HG03108 (cell line): ENCODE measurements around the gene EXOSC9.

Source experiments
- ATAC-seq: cut with Tn5 transposase; IDR thresholded peaks from one replicate; pipeline ENCODE4 v1.9.1; 2021; ENCODE audit warnings: moderate library complexity; ENCODE audit not compliant: unreplicated experiment

The EXOSC9 gene

GRCh38 chr4:121788896-121789295 is 12.2 kb upstream of the EXOSC9 start:
- peak; percentile 82 for ATAC-seq

- no peak for ATAC-seq
These were observed 11.7 kb upstream of the EXOSC9 start for GRCh38 chr4:121789455-121789854.

DNA sequence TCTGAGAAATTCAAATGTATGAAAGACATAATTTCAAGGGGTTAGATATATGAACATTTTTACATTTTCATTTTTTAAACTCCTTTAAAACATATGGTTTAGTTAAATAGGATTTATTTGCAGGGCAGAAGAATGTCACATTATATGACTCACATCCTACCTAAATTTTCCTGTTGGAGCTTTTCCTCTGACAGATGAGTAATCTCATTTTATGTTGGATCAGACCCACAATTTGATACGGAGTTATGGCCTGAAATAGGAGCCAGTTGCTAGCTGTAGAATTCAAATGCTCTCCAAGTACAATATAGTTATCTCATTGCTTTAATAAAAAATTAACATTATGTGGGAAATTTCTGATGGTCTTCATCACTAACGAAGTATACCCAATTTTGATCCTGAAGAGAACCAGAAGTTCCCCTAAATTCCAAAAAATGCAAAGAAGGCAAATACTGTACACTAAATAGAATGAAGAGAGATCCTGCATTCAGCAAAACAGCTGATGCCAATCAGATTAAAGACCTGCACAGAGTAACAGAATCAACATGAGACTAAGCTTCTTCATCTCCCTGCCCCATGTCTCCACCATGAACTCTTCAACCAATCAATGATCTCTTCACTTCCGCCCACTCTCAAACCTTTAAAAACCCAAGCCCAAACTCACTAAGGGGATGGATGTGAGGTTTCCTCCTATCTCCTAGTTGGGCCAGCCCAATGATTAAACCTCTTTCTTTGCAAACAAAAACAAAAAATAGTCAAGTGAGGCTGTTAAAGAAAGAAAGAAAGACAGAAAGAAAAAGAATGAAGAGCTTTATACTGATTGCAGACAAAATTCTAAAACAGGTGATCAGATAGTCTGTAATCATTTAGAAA is 10.9 kb upstream of the EXOSC9 start:
- ATAC-seq = no peak

- ATAC-seq = no peak
These were observed 10.1 kb upstream of the EXOSC9 start for GRCh38 chr4:121790976-121791375.

GRCh38 chr4:121791481-121791880 is 9.6 kb upstream of the EXOSC9 start:
- ATAC-seq = no peak

GRCh38 chr4:121792966-121793365 is 8.2 kb upstream of the EXOSC9 start:
- no peak for ATAC-seq

- ATAC-seq = no peak
These were observed 6.5 kb upstream of the EXOSC9 start for GRCh38 chr4:121794505-121795188.

DNA sequence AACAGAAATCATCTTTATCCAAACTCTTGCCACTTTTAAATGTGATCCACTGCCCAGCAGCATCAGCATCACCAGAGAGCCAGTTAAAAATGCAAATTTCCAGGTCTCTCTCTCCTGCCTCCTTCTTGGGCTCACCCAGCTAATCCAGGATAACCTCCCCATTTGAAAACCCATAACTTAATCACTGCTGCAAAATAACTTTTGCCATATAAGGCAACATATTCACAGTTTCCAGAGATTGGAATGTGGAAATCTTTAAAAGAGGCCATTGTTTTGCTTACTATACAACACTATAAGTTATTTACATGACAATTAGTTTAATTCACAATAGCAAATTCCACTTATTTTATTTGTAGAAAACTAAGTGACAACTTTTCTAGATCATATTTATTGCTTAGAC is 4.8 kb upstream of the EXOSC9 start:
- ATAC-seq = no peak

DNA sequence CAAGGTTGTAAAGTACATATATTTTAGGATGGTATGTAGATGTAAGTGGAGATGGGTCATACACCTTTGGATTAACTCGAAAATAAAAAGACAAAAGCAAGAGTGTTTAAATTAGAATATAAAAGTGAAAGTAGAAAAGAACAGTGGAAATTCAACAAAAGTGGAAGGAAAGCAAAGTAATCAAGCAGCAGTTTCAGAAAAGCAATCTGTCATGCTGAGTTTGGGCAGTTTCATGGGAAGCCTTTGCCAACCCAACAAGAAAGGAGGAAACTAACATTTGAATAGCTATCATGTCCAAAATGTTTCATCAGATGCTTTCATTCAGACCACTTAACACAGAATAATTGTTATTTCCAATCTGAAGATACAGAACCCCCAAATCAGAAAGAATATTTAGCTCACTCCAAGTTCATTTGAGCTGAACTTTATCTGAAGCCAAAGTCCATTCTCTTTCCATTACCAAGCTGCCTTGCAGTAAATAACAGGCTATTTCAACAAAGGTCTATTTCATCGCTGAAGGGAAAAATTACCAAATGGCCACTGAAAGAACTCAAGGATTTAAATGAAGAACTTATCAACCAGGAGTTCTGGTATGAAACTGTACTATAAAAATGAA is 1.8 kb upstream of the EXOSC9 start:
- no peak for ATAC-seq

DNA sequence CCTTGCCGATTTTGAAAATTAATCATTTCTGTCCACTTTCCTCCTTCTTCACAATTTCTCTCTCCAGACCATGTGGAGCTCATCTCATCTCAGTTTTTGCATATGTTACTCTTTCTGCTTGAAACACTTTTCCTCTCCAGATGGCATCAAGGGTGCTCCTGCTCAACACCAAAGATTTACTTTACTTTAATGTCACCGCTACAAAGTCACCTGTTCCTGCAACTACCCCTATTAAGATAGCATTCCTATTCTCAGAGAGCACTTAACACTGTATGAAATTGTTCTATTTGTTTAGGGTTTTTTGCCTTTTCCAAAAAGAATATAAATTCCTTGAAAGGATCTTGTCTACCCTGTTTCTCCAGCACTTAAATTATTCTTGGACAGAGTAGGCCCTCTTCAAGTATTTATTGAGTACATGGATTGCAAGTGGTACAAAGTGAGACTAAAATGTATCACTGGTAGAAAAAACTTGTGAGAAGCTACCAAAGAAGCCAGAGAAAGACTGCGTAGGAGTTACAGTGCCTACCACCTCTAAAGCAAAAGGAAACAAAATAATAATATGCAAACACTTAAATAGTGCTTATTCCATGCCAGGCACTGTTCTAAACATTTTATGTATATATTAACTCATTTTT is 1.1 kb upstream of the EXOSC9 start:
- ATAC-seq = no peak

GRCh38 chr4:121800638-121800960 is 524 bp upstream of the EXOSC9 start:
- ATAC-seq = peak; percentile 16

DNA sequence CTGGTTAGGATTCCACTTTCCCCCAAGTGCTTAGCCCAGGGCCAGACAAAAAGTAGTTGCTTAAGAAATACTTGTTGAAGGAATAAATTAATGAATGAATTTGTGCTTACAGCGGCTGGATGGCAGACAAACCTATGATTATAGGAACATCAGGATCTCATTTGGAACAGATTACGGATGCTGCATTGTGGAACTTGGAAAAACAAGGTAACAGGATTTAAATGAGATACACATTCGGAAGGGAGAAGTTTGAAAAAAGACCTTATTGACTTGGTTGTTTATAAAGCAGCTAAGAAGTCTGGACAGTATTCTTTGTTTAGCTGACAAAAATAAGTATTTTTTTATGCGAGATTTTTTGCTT is 572 bp downstream of the EXOSC9 start:
- ATAC-seq = no peak

DNA sequence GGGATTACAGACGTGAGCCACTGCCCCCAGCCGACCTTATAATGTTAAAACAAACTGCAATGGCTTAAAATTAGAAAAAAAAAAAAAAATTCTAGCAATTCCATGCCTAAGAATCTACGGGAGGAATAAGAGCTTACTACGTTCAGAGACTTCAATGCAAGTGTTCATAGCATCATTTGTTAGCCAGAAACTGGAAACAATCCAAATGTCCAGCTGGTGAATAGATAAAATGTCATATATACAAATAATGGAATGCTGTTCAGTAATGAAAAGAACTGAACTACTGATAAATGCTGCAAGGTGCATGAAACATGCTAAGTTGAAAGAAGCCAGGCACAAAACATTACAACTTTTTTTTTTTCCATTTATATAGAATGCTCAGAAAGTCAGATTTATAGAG is 5.3 kb downstream of the EXOSC9 start:
- ATAC-seq = no peak

DNA sequence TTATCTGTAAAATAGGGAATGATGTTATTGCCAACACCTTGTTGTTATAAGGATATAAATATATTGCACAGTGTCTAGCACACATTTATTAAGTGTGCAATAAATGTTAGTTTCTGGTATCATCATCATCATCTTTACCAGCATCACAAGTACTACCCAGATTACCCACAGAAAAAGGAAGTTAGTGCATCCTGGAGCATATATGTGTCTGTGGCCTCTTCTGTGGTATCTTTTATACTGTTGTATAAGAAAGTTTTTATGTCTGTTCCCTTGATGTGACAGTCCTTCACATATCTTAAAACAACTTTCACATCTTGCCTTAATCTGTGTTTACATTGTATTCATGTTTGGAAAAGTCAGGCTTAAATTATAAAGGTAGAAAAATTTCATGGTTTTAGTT is 10.0 kb downstream of the EXOSC9 start:
- ATAC-seq = no peak

DNA sequence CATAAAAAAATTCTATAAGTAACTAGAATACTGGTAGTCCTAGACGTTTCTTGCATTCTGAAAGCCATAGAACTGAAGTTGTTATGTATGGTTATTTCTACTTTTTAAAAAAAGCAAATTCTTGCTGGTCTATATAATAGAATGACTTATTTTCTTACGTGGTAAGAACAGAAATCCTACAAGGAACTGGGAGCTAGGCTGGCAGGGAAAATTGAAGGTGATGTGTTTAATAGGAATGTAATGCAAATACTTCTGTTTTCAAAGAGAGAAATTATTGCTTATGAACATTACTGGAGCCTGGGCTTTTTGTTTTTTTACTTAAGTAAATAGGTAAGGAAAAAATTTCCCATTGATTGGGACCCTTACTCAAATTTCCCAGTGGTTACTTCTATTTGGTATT is 13.6 kb downstream of the EXOSC9 start:
- ATAC-seq = no peak

GRCh38 chr4:121817006-121817405 is 15.9 kb downstream of the EXOSC9 start:
- no peak for ATAC-seq

DNA sequence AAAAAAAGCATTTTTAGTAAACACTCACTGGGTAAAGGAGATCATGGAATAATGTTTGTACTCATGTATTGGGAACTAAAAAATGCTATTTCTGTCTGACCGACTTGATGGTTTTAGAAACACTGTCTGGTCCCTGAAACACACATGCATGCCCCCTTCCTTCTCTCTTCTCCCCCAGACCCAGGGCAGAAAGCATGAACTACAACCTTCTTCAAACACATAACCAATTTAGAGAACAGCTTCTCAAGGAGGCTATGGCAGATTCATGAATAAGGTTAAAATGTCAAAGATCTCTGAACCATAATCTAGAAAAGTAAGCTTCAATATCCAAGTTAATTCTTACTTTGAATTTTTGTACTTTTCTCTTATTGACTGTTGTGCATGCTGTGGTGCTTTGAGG is 16.6 kb downstream of the EXOSC9 start:
- no peak for ATAC-seq

DNA sequence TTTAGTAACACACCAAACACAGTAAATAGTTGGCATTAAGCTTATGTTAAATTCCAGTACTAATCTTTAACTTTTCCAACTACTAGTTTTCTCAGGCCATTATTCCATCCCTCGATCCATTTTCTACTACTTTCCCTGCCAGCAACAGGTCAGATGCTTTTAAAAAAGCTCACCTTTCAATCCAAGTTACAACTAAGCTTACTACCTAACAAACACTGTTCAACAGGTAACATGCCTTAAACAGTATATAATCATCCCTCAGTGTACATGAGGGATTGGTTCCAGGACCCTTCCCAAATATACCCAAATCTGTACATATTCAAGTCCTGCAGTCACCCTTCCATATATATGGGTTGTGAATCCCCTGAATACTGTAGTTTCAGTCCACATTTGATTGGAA is 17.1 kb downstream of the EXOSC9 start:
- no peak for ATAC-seq

- ATAC-seq = no peak
These were observed 18.3 kb downstream of the EXOSC9 start for GRCh38 chr4:121819216-121819965.

DNA sequence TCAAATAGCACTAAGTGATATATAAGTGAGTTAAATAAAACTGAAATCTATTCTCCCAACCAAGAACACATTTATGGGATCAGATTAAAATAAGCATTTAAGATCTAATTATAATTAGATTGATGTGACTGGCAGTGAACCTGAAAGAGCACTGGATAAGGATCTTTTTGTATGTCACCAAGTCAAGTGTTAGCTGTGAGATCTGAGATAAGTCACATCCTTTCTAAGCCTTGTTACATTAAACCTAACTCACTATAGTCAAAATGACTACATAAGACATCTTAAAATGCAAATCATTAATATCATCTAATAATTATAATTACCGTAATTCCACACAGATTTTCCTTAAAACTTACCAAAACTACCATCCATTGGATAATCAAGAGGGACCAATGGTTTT is 20.9 kb downstream of the EXOSC9 start:
- no peak for ATAC-seq
